Coronary artery (tissue), 2 donors: ENCODE results near the gene ZNF281.

ENCODE experiments used
- DNase-seq: peaks from one replicate; pipeline ENCODE4 v3.0.0-alpha.2; 2017; ENCODE audit warnings: low spot score
- H3K27ac ChIP-seq, 2 donors: fragments of 200-600 bp; sonication (generic); one replicate each; pipeline ENCODE4 v1.5.1; 2016 to 2019
- H3K4me3 ChIP-seq: fragments of 200-600 bp; sonication (generic); 2 replicates; pipeline ENCODE4 v1.5.1; 2016; ENCODE audit warnings: mild to moderate bottlenecking, moderate library complexity
- TF ChIP-seq, protein P1 (sequence below): fragments of 200-600 bp; sonication (generic); IDR thresholded peaks from one replicate; pipeline ENCODE4 v1.5.1; 2019; ENCODE audit warnings: antibody characterized with exemption

The ZNF281 gene

DNA sequence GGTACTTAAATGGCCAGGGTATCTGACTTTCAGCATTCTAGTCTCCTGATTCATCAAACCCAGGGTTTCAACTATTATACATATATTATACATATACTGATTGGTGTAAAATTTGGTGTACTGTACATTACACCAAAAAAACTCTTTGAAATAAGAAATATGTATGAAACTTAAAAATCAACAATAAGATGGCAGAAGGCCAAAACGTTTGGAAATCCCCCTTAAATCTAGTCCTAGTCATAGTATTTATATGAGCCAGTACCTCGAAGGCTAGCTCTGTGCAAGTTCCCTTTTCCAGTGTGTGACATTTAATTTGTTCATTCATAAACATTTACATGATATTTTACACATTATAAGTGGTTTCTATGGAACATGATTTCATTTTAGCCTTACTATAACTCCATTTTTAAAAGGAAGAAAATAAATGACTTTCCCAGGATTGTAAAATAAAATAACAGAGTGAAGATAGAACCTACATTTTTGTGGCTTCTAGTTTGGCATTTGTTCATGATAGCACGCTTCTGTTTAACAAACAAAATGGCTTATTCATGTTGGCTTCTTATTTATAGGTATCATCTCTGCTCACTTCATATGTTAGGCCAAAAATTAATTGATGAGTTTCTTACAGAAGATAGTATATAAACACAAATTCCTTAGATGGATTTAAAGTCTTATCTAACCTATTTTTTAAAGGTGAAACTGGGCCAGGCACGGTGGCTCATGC, 18.8 kb upstream of the ZNF281 start:
- TF ChIP-seq, protein P1, sequence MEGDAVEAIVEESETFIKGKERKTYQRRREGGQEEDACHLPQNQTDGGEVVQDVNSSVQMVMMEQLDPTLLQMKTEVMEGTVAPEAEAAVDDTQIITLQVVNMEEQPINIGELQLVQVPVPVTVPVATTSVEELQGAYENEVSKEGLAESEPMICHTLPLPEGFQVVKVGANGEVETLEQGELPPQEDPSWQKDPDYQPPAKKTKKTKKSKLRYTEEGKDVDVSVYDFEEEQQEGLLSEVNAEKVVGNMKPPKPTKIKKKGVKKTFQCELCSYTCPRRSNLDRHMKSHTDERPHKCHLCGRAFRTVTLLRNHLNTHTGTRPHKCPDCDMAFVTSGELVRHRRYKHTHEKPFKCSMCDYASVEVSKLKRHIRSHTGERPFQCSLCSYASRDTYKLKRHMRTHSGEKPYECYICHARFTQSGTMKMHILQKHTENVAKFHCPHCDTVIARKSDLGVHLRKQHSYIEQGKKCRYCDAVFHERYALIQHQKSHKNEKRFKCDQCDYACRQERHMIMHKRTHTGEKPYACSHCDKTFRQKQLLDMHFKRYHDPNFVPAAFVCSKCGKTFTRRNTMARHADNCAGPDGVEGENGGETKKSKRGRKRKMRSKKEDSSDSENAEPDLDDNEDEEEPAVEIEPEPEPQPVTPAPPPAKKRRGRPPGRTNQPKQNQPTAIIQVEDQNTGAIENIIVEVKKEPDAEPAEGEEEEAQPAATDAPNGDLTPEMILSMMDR = no peak
- DNase-seq = no peak
- Histone ChIP-seq H3K4me3 (no peak overlapping the region), H3K27ac (peak overlapping the region in 1 of 2 donors; percentile 69)

DNA sequence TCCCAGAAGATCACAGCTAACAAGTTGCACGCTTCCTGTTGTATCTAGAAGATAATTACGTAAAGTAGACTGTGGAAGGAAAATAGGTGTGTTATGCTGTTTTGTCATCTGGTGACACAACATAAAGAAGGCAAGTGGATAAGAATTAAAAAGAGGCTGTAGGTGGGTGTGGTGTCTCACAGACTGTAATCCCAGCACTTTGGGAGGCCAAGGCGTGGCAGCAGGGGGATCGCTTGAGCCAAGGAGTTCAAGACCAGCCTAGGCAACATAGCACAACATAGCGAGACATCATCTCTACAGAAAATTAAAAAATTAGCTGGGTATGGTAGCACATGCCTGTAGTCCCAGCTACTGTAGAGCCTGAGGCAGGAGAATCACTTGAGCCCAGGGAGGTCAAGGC, 17.9 kb upstream of the ZNF281 start:
- Histone ChIP-seq H3K27ac (no peak overlapping the region), H3K4me3 (no peak overlapping the region)
- TF ChIP-seq, protein P1 = no peak
- DNase-seq = no peak

DNA sequence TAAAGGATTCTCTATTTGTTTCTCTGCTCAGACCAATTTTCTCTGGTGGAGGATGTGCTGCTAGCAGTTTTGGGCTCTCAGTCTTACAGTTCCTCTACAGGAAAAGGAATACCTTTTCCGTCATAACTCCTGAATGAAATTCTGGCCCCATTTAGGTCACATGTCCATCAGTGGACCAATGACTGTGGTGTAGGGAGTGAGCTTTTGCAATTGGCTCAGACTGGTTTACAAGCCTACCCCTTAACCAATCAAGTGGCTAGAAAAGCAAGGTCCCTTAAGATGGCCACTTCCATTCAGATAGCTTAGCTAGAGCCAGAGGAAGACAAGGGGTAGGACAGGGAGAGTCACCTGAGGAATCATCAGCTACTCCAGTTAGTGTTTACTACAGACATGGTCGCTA, 16.4 kb upstream of the ZNF281 start:
- no peak for DNase-seq
- Histone ChIP-seq H3K27ac (no peak overlapping the region), H3K4me3 (no peak overlapping the region)
- TF ChIP-seq, protein P1 = no peak

DNA sequence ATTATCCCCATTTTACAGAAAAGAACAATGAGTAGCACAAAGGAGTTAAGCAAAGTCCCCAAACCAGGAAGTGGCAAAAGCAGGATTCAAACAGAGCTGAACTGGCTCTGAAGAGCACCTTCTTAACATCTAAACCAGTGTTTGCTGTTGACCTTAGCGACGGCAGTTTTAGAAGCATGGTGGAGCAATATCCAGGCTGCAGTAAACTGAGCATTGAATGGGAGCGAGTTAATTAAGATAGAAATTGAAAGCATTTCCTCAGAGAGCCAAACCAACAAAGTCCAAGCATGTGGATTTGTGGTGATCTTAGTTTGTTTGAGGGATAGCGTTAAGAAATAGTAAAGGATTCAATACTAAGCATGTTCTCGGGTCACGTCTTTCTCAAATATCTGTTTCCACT, 13.4 kb upstream of the ZNF281 start:
- DNase-seq = no peak
- Histone ChIP-seq H3K27ac (no peak overlapping the region), H3K4me3 (no peak overlapping the region)
- TF ChIP-seq, protein P1 = no peak

DNA sequence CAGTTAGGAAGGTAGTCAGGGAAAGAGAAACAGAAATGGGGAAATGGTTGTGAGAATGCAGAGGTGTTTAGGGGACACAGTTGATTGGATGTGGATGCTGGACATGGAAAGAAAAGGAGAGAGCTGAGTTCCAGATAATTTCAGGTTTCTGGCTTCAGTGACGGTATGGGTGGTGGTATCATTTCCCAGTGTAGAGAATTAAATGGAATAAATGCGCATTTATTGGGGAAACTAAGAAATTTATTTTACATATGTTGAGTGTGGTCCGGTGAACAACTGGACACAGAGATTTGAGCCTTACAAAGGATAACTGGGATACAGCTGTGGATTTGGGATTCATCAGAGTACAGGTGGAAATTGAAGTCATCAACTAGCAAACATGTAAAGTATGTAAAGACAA, 12.4 kb upstream of the ZNF281 start:
- no peak for DNase-seq
- Histone ChIP-seq H3K27ac (no peak overlapping the region), H3K4me3 (no peak overlapping the region)
- TF ChIP-seq, protein P1 = no peak

DNA sequence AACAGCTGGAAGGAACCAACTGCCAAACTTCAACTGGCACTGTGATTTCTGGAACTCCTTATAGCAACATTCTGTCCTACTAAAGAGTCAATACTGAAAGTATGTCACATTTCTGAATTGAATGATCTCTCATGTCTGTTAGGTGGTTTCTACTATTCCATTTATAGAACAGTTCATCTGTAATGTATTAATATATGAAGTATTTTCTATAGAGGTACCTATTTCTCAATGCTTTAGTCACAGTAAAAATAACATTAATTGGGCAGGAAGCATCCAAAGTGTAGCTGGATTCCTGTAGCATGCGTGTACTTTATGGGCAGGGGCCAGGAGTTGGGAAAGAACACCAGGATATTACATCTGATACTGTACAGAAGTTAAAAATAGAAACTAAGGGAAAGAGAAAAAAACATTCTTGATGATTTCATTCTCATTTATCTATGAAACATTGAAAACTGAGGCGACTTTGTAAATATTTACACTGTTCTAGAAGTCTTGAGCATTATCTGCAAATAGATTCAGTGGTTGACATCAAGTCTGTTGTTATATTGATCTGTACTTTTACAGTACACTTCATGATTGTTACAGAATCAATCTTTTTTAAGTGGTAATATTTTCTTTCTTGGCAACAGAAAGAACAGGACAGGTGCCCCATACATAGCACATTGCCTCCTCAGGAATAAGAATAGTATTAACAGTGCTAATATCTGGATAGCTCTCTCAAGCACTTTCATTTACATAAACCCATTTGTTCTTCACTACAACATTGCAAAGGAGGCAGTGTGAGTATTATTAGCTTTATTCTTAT, 6.2 kb upstream of the ZNF281 start:
- no peak for DNase-seq
- TF ChIP-seq, protein P1 = no peak
- peak overlapping the region; percentile 56 to 75 for H3K27ac ChIP-seq
- H3K4me3 ChIP-seq = no peak overlapping the region

DNA sequence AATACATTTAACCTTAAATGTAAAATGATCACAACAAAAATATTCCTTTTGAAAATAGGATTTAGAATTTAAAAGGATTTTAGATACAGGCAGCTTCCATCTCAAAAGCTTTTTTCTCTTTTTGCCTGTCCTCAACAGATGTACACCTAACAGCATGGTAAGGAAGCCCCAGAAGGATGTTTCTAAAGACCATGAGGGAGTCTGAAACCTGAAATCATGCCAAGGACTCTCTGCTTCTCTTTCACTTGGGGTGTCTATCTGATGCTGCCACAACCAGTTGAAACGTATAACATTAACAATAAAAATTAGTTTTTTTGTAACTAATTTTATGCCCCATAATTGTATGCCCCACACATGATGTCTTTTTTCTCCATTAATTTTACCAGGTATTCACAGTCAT, 5.4 kb upstream of the ZNF281 start:
- Histone ChIP-seq H3K27ac (peak overlapping the region; percentile 56 to 75), H3K4me3 (no peak overlapping the region)
- TF ChIP-seq, protein P1 = no peak
- no peak for DNase-seq
